Adrenal gland (tissue), 5 donors: Measurements from ENCODE around the gene SOCS7.

ENCODE experiments used
- POLR2A ChIP-seq, 2 donors: fragments of 450-650 bp; IDR thresholded peaks; one replicate each; pipeline ENCODE4 v1.6.1; 2017; ENCODE audit warnings: antibody characterized with exemption in 2 of 2, mild to moderate bottlenecking in 2 of 2, moderate library complexity in 1 of 2
- TF ChIP-seq, protein P1 (sequence below), 6 experiments: fragments of 450-650 bp in 4 of 6; fragments of 200-600 bp in 2 of 6; sonication (generic) in 1 of 6; IDR thresholded peaks; 1 replicate in 5 of 6; 2 replicates in 1 of 6; pipeline versions ENCODE4 v1.5.1 to v1.8.0; 2016 to 2021; ENCODE audit warnings: antibody characterized with exemption in 6 of 6, mild to moderate bottlenecking in 2 of 6, moderate library complexity in 1 of 6
- donor health status: DM: no; HTN: no; CAD: no.

DNA sequence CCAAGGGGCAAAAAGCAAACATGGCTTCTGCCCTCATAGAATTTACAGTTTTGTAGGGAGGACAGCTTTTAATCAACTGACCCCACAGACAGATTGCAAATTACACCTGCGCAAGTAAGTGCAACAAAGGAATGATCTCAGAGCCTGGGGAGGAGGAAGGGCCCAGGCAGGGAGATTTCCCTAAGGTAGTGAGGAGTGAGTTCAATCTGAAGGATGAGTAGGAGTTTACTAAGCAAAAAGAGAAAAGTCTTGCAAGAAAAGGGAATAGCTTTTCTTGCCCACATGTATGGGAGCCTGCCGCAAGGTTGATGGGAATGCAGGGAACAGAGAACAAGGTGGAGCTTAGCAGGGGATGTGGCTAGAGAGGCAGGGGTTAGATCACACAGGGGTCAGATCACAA is 1.6 kb upstream of the SOCS7 start:
- TF ChIP-seq POLR2A (IDR thresholded peaks at IDR 0.05) = no peak
- TF ChIP-seq, protein P1, sequence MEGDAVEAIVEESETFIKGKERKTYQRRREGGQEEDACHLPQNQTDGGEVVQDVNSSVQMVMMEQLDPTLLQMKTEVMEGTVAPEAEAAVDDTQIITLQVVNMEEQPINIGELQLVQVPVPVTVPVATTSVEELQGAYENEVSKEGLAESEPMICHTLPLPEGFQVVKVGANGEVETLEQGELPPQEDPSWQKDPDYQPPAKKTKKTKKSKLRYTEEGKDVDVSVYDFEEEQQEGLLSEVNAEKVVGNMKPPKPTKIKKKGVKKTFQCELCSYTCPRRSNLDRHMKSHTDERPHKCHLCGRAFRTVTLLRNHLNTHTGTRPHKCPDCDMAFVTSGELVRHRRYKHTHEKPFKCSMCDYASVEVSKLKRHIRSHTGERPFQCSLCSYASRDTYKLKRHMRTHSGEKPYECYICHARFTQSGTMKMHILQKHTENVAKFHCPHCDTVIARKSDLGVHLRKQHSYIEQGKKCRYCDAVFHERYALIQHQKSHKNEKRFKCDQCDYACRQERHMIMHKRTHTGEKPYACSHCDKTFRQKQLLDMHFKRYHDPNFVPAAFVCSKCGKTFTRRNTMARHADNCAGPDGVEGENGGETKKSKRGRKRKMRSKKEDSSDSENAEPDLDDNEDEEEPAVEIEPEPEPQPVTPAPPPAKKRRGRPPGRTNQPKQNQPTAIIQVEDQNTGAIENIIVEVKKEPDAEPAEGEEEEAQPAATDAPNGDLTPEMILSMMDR (IDR thresholded peaks at IDR 0.05) = no peak
